Smooth muscle cell (in vitro differentiated cells): ENCODE data around the gene HOXD1. TPM values are rescaled to one million over a fixed set of nuclear protein-coding genes. Genes with fewer than 3 reads are reported as not detected.

Source experiments
- DNase-seq: peaks from one replicate; lab custom pipeline; 2025; ENCODE audit not compliant: unreplicated experiment; lab: John Stamatoyannopoulos, UW
- H2AFZ ChIP-seq: fragments of 200-600 bp; sonication (generic); 2 replicates; pipeline ENCODE4 v1.6.0; 2016; ENCODE audit warnings: antibody characterized with exemption, low read depth, mild to moderate bottlenecking
- H3F3A ChIP-seq: fragments of 200-600 bp; sonication (generic); 2 replicates; pipeline ENCODE4 v1.6.0; 2017; ENCODE audit warnings: antibody characterized with exemption, low read depth
- H3K27ac ChIP-seq: fragments of 200-600 bp; sonication (generic); 2 replicates; pipeline ENCODE4 v1.5.1; 2016; ENCODE audit warnings: low read depth, mild to moderate bottlenecking
- H3K27me3 ChIP-seq: fragments of 200-600 bp; sonication (generic); 2 replicates; pipeline ENCODE4 v1.6.1; 2016; ENCODE audit warnings: low read depth, mild to moderate bottlenecking
- H3K36me3 ChIP-seq: fragments of 200-600 bp; sonication (generic); 2 replicates; pipeline ENCODE4 v1.5.1; 2016; ENCODE audit warnings: low read depth
- H3K4me1 ChIP-seq: fragments of 200-600 bp; sonication (generic); 2 replicates; pipeline ENCODE4 v1.5.1; 2016; ENCODE audit warnings: low read depth
- H3K4me2 ChIP-seq: fragments of 200-600 bp; sonication (generic); 2 replicates; pipeline ENCODE4 v1.6.0; 2016; ENCODE audit warnings: mild to moderate bottlenecking
- H3K4me3 ChIP-seq: fragments of 200-600 bp; sonication (generic); 2 replicates; pipeline ENCODE4 v1.5.1; 2016; ENCODE audit warnings: mild to moderate bottlenecking
- H3K79me2 ChIP-seq: fragments of 200-600 bp; sonication (generic); 2 replicates; pipeline ENCODE4 v1.6.0; 2016; ENCODE audit warnings: low read depth, mild to moderate bottlenecking
- H3K9ac ChIP-seq: fragments of 200-600 bp; sonication (generic); 2 replicates; pipeline ENCODE4 v1.6.0; 2016; ENCODE audit warnings: low read depth
- H3K9me3 ChIP-seq: fragments of 200-600 bp; sonication (generic); replicated peaks from 2 replicates; pipeline ENCODE4 v1.5.1; 2016; ENCODE audit warnings: low read depth
- H4K20me1 ChIP-seq: fragments of 200-600 bp; sonication (generic); 2 replicates; pipeline ENCODE4 v1.6.0; 2016; ENCODE audit warnings: low read depth
- CTCF ChIP-seq: fragments of 200-600 bp; sonication (generic); IDR thresholded peaks from 2 replicates; pipeline ENCODE4 v1.5.1; 2017; ENCODE audit warnings: borderline replicate concordance, mild to moderate bottlenecking, antibody characterized with exemption; ENCODE audit not compliant: insufficient read depth, poor library complexity, severe bottlenecking
- WGBS: methylation state at CpG from one replicate; pipeline ENCODE4 v1.1.7; 2016; ENCODE audit warnings: low lambda C conversion rate; 5-methylcytosine and 5-hydroxymethylcytosine counted together
- polyA plus RNA-seq: library from polyadenylated mRNA; unstranded; fragments of >200 nt; fragmentation: Nextera tagmentation; extraction: Ambion mirVana; gene quantifications from 2 replicates; pipeline ENCODE4 v1.2.1, GENCODE V29; 2016
- total RNA-seq: library from RNA; depleted of rRNA; stranded (reverse); fragments of >200 nt; gene quantifications from 2 replicates; pipeline ENCODE4 v1.2.3, GENCODE V29; 2014

The HOXD1 gene
- total and polyA plus RNA-seq, 2 experiments from 2014 or later = not detected

GRCh38 chr2:176160986-176161824, 27.3 kb upstream of the HOXD1 start:
- no peak for TF ChIP-seq CTCF
- Histone ChIP-seq H3K27ac (no peak overlapping the region), H3K4me3 (no peak overlapping the region), H3K4me1 (peaks cover 11% of the 10 kb centered on the region), H3K79me2 (no peaks in the 10 kb centered on the region), H2AFZ (no peak overlapping the region), H4K20me1 (peaks cover 4% of the 10 kb centered on the region), H3K9ac (no peak overlapping the region), H3K27me3 (peaks cover 100% of the 10 kb centered on the region), H3F3A (no peaks in the 10 kb centered on the region), H3K9me3 (no peaks in the 10 kb centered on the region), H3K4me2 (peak overlapping the region; percentile 83), H3K36me3 (no peaks in the 10 kb centered on the region)
- no peak for DNase-seq
- 21% methylated on average over 22 of the region's 22 CpGs for WGBS

- no peak overlapping the region for H3K4me3 ChIP-seq
- TF ChIP-seq CTCF = no peak
- WGBS = 10% methylated on average over 21 of the region's 22 CpGs
- DNase-seq = no peak
- no peaks in the 10 kb centered on the region for H3K36me3 ChIP-seq
- no peak overlapping the region for H3K27ac ChIP-seq
- H3K4me1 ChIP-seq = peaks cover 9% of the 10 kb centered on the region
- no peak overlapping the region for H2AFZ ChIP-seq
- H3K79me2 ChIP-seq = no peaks in the 10 kb centered on the region
- H3K27me3 ChIP-seq = peaks cover 100% of the 10 kb centered on the region
- peak overlapping the region; percentile 67 for H3K4me2 ChIP-seq
- peaks cover 4% of the 10 kb centered on the region for H4K20me1 ChIP-seq
- no peaks in the 10 kb centered on the region for H3K9me3 ChIP-seq
- no peak overlapping the region for H3K9ac ChIP-seq
- no peaks in the 10 kb centered on the region for H3F3A ChIP-seq
These were observed 26.4 kb upstream of the HOXD1 start for GRCh38 chr2:176161825-176162626.

- no peak overlapping the region for H3K4me3 ChIP-seq
- H3K4me1 ChIP-seq = no peaks in the 10 kb centered on the region
- no peaks in the 10 kb centered on the region for H3F3A ChIP-seq
- no peak overlapping the region for H3K4me2 ChIP-seq
- WGBS = 6% methylated on average over 29 of the region's 29 CpGs
- H3K79me2 ChIP-seq = no peaks in the 10 kb centered on the region
- H3K27me3 ChIP-seq = peaks cover 100% of the 10 kb centered on the region
- H2AFZ ChIP-seq = no peak overlapping the region
- DNase-seq = no peak
- no peaks in the 10 kb centered on the region for H3K9me3 ChIP-seq
- TF ChIP-seq CTCF = no peak
- no peak overlapping the region for H3K9ac ChIP-seq
- H3K27ac ChIP-seq = no peak overlapping the region
- H3K36me3 ChIP-seq = no peaks in the 10 kb centered on the region
- peaks cover under 1% of the 10 kb centered on the region for H4K20me1 ChIP-seq
These were observed 25.4 kb upstream of the HOXD1 start for GRCh38 chr2:176162911-176163671.
